Fibroblast of villous mesenchyme (primary cell): Measurements from ENCODE around the gene NOP14. TPM values are rescaled to one million over a fixed set of nuclear protein-coding genes. Genes with fewer than 3 reads are reported as not detected.
"Not testable (repeated sequence)": the region's sequence is repeated elsewhere in the genome, so short reads cannot be mapped to it uniquely, and the experiment has no call there.

Experiments
- DNase-seq: peaks from one replicate; pipeline ENCODE4 v3.0.0-alpha.2; 2010; ENCODE audit warnings: low read depth
- H3K4me3 ChIP-seq: 2 replicates; pipeline ENCODE4 v1.5.1; 2011; ENCODE audit warnings: low read depth, mild to moderate bottlenecking, low read length
- total RNA-seq: library from RNA; depleted of rRNA; stranded (reverse); fragments of >200 nt; gene quantifications from 2 replicates; pipeline ENCODE4 v1.2.3, GENCODE V29; 2012
- TF ChIP-seq, protein P1 (sequence below): IDR thresholded peaks from 2 replicates; pipeline ENCODE4 v1.5.1; 2012; ENCODE audit warnings: low read depth, mild to moderate bottlenecking, low read length; ENCODE audit not compliant: insufficient read depth

Gene NOP14
- total RNA-seq, 1 donor = 26.3 TPM

DNA sequence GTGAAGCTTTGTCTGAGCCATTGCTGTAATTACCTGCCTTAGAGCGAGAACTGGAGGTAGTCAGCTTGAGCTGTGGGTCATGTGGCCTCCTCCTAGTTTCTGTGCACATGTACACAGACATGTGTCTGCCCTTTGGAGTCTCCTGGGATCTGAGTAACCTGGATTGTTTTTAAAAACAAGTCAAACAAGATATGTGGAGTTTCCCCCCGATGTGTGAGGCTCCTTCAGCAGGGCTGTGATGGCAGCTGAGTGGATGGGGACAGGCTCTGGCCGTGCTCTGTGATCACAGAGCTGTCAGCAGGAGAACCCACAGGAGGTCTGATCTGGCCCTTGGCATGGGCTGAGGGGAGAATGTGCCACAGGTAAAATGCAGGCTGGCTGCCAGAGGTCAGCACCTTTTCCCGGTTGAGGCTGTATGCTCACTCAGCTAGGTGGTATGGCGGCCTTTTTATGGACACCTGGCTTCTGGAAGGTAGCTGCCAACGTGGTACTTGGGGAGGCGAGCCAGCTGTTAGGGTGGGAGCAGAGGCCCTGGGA, 38.4 kb downstream of the NOP14 start:
- no peak for DNase-seq
- H3K4me3 ChIP-seq = no peak overlapping the region
- TF ChIP-seq, protein P1, sequence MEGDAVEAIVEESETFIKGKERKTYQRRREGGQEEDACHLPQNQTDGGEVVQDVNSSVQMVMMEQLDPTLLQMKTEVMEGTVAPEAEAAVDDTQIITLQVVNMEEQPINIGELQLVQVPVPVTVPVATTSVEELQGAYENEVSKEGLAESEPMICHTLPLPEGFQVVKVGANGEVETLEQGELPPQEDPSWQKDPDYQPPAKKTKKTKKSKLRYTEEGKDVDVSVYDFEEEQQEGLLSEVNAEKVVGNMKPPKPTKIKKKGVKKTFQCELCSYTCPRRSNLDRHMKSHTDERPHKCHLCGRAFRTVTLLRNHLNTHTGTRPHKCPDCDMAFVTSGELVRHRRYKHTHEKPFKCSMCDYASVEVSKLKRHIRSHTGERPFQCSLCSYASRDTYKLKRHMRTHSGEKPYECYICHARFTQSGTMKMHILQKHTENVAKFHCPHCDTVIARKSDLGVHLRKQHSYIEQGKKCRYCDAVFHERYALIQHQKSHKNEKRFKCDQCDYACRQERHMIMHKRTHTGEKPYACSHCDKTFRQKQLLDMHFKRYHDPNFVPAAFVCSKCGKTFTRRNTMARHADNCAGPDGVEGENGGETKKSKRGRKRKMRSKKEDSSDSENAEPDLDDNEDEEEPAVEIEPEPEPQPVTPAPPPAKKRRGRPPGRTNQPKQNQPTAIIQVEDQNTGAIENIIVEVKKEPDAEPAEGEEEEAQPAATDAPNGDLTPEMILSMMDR = no peak

DNA sequence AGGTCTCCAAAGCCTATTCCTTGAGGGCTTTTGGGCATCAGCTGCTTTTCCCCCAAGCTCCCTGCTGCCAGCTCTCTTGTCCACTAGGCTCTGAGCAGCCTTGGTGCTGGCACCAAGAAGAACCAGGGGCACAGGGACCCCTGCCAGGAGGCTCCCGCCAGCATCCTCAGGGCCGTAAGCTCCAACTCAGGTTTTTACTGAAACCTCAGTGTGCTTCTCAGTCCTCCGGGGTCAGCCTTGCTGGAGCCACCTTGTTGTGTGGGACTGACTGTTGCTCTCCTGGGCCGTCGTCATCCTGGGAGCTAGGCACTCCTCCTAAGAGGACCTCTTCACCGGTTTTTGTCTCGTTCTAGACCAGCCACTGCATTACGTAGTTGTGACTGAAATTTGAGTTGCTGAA, 38.9 kb downstream of the NOP14 start:
- H3K4me3 ChIP-seq = no peak overlapping the region
- no peak for DNase-seq
- TF ChIP-seq, protein P1 = no peak

DNA sequence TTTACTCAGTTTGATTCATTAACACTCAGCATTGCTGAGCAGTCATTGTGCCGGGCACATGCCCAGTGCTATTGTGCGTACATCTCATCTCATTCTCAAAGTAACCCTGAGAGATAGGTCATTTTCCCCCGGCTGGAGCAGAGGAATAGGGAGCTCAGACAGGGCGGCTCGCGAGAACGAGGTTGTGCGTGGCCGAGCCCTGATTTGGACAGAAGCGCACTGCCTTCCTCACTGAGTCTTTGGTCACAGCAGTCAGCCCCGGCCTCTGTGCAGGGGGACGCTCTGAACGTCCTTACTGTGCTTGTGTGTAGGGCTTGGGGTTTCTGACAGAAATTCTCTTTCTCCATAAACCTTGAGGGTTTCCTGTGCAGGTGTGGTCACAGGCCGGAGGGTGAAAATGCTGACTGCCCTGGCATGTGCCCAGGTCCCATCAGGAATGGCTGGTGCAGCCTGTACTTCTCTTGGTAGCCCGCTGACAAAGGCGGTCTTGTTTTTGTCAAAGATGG, 39.5 kb downstream of the NOP14 start:
- TF ChIP-seq, protein P1 = no peak
- no peak overlapping the region for H3K4me3 ChIP-seq
- DNase-seq = no peak

DNA sequence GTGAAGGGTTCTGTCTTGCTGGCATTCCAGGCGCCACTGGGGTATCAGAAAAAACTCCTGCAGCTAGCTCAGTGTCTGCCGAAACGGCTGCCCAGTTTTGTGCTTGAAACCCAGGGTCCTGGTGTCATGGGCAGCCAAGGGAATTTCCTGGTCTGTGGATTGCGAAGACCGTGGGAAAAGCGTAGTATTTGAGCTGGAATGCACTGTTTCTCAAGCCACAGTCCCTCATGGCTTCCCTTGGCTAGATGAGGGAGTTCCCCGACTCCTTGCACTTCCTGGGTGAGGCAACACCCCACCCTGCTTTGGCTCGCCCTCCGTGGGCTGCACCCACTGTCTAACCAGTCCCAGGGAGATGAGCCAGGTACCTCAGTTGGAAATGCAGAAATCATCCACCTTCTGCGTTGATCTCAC, 40.1 kb downstream of the NOP14 start:
- H3K4me3 ChIP-seq = no peak overlapping the region
- TF ChIP-seq, protein P1 = no peak
- peak; percentile 83 for DNase-seq

DNA sequence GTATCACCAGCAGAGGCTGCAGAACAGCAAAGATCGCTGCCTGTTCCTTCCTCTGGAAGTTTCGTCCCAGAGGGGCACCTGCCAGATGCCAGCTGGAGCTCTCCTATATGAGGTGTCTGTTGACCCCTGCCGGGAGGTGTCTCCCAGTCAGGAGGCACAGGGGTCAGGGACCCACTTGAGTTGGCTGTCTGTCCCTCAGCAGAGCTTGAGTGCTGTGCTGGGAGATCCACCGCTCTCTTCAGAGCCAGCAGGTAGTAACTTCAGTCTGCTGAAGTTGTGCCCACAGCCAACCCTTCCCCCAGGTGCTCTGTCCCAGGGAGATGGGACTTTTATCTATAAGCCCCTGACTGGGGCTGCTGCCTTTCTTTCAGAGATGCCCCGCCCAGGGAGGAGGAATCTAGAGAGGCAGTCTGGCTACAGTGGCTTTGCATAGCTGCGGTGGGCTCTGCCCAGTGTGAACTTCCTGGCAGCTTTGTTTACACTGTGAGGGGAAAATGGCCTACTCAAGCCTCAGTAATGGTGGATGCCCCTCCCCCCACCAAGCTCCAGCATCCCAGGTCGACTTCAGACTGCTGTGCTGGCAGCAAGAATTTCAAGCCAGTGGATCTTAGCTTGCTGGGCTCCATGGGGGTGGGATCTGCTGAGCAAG, 40.6 kb downstream of the NOP14 start:
- not testable (repeated sequence) for H3K4me3 ChIP-seq
- DNase-seq = peak; percentile 74

DNA sequence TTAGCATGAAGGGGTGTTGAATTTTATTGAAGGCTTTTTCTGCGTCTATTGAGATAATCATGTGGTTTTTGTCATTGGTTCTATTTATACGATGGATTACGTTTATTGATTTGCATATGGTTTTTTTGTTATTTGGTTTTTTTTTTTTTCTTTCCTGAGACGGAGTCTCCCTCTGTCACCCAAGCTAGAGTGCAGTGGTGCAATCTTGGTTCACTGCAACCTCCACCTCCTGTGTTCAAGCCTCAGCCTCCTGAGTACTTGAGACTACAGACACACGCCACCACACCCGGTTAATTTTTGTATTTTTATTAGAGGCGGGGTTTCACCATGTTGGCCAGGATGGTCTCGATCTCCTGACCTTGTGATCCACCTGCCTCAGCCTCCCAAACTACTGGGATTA, 44.5 kb downstream of the NOP14 start:
- DNase-seq, H3K4me3 ChIP-seq: not testable (repeated sequence)

DNA sequence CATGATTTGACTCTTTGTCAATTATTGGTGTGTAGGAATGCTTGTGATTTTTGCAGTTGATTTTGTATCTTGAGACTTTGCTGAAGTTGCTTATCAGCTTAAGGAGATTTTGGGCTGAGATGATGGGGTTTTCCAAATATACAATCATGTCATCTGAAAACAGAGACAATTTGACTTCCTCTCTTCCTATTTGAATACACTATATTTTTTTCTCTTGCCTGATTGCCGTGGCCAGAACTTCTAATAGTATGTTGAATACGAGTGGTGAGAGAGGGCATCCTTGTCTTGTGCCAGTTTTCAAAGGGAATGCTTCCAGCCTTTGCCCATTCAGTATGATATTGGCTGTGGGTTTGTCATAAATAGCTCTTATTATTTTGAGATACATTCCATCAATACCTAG, 44.9 kb downstream of the NOP14 start:
- not testable (repeated sequence) for H3K4me3 ChIP-seq, DNase-seq

DNA sequence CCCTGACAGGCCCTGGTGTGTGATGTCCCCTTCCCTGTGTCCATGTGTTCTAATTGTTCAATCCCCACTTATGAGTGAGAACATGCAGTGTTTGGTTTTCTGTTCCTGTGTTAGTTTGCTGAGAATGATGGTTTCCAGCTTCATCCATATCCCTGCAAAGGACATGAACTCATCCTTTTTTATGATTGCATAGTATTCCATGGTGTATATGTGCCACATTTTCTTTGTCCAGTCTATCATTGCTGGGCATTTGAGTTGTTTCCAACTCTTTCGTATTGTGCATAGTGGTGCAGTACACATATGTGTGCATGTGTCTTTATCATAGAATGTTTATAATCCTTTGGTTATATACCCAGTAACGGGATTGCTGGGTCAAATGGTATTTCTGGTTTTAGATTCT, 46.5 kb downstream of the NOP14 start:
- DNase-seq, H3K4me3 ChIP-seq: not testable (repeated sequence)

DNA sequence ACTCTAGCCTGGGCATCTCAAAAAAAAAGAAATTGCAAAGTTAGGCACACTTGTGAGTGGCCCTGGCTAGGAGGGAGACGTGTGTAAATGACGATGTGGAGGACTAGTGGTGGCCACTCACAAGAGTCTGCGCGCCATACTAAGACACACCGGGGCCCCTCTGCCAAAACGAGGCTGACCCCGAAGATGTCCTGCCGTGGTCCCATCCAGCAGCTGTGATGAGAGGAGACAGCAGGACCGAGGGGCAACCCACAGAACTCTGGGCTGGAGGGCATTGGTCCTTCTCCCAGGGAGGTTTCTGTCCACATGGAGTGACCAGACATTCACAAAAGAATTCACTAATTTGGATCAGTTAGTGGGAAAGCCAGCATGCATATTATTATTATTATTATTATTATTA, 47.4 kb downstream of the NOP14 start:
- DNase-seq = no peak
- TF ChIP-seq, protein P1 = no peak
- no peak overlapping the region for H3K4me3 ChIP-seq
